ENCODE measurements around the gene NFIX. TPM values are rescaled to one million over a fixed set of nuclear protein-coding genes. Genes with fewer than 3 reads are reported as not detected.

Gene NFIX
- total and polyA plus RNA-seq, 9 of the 15 experiments (the other 6 are each of a cell fraction or from before 2014, with no cell fraction given), result 0.28 to 26.8 (median 5.4) TPM

GRCh38 chr19:12983542-12984142, 11.6 kb upstream of the NFIX start (continued):
- TF ChIP-seq HBP1 (CRISPR knock-in tag; IDR thresholded peaks at IDR 0.05) (no peak), MCM3 (IDR thresholded peaks at IDR 0.05) (no peak), ZNF76 (CRISPR knock-in tag; IDR thresholded peaks at IDR 0.05; ENCODE audit: borderline replicate concordance) (no peak), NR2C2 (CRISPR knock-in tag; IDR thresholded peaks at IDR 0.05) (no peak), NR2C2 (tag; IDR thresholded peaks at IDR 0.05) (no peak; the same call in 1 of the 2 replicates), BMI1 (IDR thresholded peaks at IDR 0.05; ENCODE audit: low read length) (no peak), RBM39 (optimal IDR thresholded peaks at IDR 0.05; ENCODE audit: low read depth, low read length) (no peak), TAF9B (IDR thresholded peaks at IDR 0.05; ENCODE audit: partially characterized antibody) (no peak), KDM4B (IDR thresholded peaks at IDR 0.05; ENCODE audit: borderline replicate concordance in 2 of 2, low read depth in 1 of 2) (no peak), KAT7 (CRISPR knock-in tag; IDR thresholded peaks at IDR 0.05; ENCODE audit: borderline replicate concordance) (no peak), CBFB (CRISPR knock-in tag; IDR thresholded peaks at IDR 0.05) (no peak), ATF6 (CRISPR knock-in tag; IDR thresholded peaks at IDR 0.05) (no peak), ZNF830 (CRISPR knock-in tag; IDR thresholded peaks at IDR 0.05) (no peak), DNMT1 (IDR thresholded peaks at IDR 0.05) (no peak), IFI16 (CRISPR knock-in tag; IDR thresholded peaks at IDR 0.05) (no peak), KAT8 (IDR thresholded peaks at IDR 0.05; ENCODE audit: low read depth) (no peak), ZBTB17 (CRISPR knock-in tag; IDR thresholded peaks at IDR 0.05) (no peak)
- TF ChIP-seq, protein P1, sequence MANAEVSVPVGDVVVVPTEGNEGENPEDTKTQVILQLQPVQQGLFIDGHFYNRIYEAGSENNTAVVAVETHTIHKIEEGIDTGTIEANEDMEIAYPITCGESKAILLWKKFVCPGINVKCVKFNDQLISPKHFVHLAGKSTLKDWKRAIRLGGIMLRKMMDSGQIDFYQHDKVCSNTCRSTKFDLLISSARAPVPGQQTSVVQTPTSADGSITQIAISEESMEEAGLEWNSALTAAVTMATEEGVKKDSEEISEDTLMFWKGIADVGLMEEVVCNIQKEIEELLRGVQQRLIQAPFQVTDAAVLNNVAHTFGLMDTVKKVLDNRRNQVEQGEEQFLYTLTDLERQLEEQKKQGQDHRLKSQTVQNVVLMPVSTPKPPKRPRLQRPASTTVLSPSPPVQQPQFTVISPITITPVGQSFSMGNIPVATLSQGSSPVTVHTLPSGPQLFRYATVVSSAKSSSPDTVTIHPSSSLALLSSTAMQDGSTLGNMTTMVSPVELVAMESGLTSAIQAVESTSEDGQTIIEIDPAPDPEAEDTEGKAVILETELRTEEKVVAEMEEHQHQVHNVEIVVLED (CRISPR knock-in tag; IDR thresholded peaks at IDR 0.05), result 0 out of 2 replicates have a peak, but pooled peaks have one; percentile 32
- TF ChIP-seq, protein P2, sequence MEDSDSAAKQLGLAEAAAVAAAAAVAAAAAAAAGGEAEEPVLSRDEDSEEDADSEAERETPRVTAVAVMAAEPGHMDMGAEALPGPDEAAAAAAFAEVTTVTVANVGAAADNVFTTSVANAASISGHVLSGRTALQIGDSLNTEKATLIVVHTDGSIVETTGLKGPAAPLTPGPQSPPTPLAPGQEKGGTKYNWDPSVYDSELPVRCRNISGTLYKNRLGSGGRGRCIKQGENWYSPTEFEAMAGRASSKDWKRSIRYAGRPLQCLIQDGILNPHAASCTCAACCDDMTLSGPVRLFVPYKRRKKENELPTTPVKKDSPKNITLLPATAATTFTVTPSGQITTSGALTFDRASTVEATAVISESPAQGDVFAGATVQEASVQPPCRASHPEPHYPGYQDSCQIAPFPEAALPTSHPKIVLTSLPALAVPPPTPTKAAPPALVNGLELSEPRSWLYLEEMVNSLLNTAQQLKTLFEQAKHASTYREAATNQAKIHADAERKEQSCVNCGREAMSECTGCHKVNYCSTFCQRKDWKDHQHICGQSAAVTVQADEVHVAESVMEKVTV (CRISPR knock-in tag; IDR thresholded peaks at IDR 0.05), result peak; percentile 63
